HepG2 (cell line): ENCODE data around the gene CIB1. TPM values are rescaled to one million over a fixed set of nuclear protein-coding genes. Genes with fewer than 3 reads are reported as not detected.

Source experiments
- ELF4 ChIP-seq: sonication (generic); formaldehyde crosslinking; IDR thresholded peaks from 2 replicates; pipeline ENCODE4 v1.5.0; 2020; ENCODE audit warnings: missing genetic modification reagents, mild to moderate bottlenecking, moderate library complexity, borderline replicate concordance
- KAT7 ChIP-seq: IDR thresholded peaks from 2 replicates; pipeline ENCODE4 v1.6.1; 2018; ENCODE audit warnings: borderline replicate concordance, missing compliant biosample characterization
- PCBP2 ChIP-seq: fragments of 200-400 bp; formaldehyde crosslinking; optimal IDR thresholded peaks from 2 replicates; pipeline ENCODE3; 2018; ENCODE audit warnings: low read length, low read depth; ENCODE audit not compliant: poor library complexity, severe bottlenecking
- SIN3A ChIP-seq: IDR thresholded peaks from 2 replicates; pipeline ENCODE4 v1.6.1; 2011; ENCODE audit warnings: low read depth, mild to moderate bottlenecking, control low read depth, low read length, borderline replicate concordance
- ZC3H4 ChIP-seq: sonication (generic); formaldehyde crosslinking; IDR thresholded peaks from 2 replicates; pipeline ENCODE4 v1.4.0; 2020; ENCODE audit warnings: missing genetic modification reagents, borderline replicate concordance
- ZKSCAN1 ChIP-seq: fragments of 150-350 bp; IDR thresholded peaks from 2 replicates; pipeline ENCODE4 v1.6.1; 2014; ENCODE audit warnings: low read length
- ZNF205 ChIP-seq: IDR thresholded peaks from 2 replicates; pipeline ENCODE4 v1.6.1; 2018; ENCODE audit warnings: missing biosample characterization, missing genetic modification reagents
- ZNF788 ChIP-seq: sonication (generic); formaldehyde crosslinking; IDR thresholded peaks from 2 replicates; pipeline ENCODE4 v1.5.0; 2020; ENCODE audit warnings: mild to moderate bottlenecking, missing genetic modification reagents, borderline replicate concordance
- ZNF879 ChIP-seq: sonication (generic); formaldehyde crosslinking; IDR thresholded peaks from 2 replicates; pipeline ENCODE4 v1.8.1; 2023; ENCODE audit warnings: missing genetic modification reagents
- polyA plus RNA-seq, 8 experiments: library from polyadenylated mRNA; depleted of rRNA in 3 of 8; stranded (reverse) in 7 of 8; unstranded in 1 of 8; fragments of >200 nt; fragmentation: Illumina TruSeq in 4 of 8; extraction: Trizol in 4 of 8; gene quantifications; 2 replicates each; pipeline versions ENCODE4 v1.2.1 to v1.2.3, GENCODE V29; 2011 to 2016; ENCODE audit warnings: low read depth in 4 of 8, missing spikeins in 1 of 8, mixed read lengths in 1 of 8; ENCODE audit not compliant: insufficient read depth in 1 of 8
- total RNA-seq, 5 experiments: library from RNA; depleted of rRNA; stranded (reverse); fragments of >200 nt; fragmentation: Illumina TruSeq; extraction: Trizol; gene quantifications; 2 replicates each; pipeline ENCODE4 v1.2.3, GENCODE V29; 2016; ENCODE audit warnings: low read depth in 1 of 5
- TF ChIP-seq, protein P1 (sequence below): sonication (generic); formaldehyde crosslinking; IDR thresholded peaks from 2 replicates; pipeline ENCODE4 v1.4.0; 2020; ENCODE audit warnings: missing genetic modification reagents
- TF ChIP-seq, protein P2 (sequence below): sonication (generic); formaldehyde crosslinking; IDR thresholded peaks from 2 replicates; pipeline ENCODE4 v1.5.1; 2020; ENCODE audit warnings: missing genetic modification reagents, mild to moderate bottlenecking, borderline replicate concordance
- TF ChIP-seq, protein P3 (sequence below): sonication (generic); formaldehyde crosslinking; conservative IDR thresholded peaks from 2 replicates; pipeline ENCODE4 v1.5.0; 2020; ENCODE audit warnings: missing genetic modification reagents
- TF ChIP-seq, protein P4 (sequence below): sonication (generic); formaldehyde crosslinking; IDR thresholded peaks from 2 replicates; pipeline ENCODE4 v1.4.0; 2020; ENCODE audit warnings: missing genetic modification reagents, mild to moderate bottlenecking, borderline replicate concordance

Gene CIB1
- total and polyA plus RNA-seq, 2 of the 13 experiments (the other 11 are each of a cell fraction or from before 2014, with no cell fraction given): 38.7 to 72.7 TPM

DNA sequence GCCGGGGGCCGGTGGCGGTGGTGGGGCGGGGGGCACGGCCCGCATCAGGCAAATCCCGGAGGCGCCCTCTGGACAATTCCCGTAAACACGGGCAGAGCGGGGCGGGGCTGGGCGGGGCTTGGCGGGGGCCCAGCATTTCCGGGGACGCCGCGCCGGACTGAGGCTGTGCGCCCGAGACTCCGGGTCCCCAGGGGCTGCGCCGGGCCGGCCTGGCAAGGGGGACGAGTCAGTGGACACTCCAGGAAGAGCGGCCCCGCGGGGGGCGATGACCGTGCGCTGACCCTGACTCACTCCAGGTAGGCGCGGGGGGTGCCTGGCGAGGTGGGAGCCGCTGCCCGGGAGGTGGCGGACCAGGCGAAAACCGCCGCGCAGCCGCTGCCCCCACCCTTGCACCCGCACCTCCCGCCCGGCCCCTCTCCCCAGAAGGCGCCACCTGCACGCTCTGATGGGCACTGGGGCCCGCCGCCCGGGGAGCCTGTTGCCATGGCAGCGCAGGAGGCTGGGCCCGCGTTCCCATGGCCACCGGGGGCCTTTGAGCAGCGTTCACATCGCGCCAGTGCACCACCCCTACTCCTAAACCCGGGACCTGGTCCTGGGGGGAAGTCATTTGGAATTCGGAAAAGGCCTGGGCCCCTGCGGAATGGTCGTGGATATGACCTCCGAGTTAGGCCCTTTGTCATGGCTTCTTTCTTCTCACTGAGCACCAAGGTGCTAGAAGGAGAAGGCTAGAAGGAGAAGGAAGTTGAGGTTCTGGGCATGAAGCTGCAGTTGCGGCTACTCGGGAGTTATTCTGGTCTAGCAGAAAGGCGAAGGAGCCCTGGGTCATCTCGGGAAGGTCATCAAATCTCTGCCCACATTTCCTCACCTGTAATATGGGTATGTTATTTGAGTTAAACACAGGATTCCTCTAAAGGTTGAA is 48.7 kb downstream of the CIB1 start (continued):
- TF ChIP-seq, protein P1, sequence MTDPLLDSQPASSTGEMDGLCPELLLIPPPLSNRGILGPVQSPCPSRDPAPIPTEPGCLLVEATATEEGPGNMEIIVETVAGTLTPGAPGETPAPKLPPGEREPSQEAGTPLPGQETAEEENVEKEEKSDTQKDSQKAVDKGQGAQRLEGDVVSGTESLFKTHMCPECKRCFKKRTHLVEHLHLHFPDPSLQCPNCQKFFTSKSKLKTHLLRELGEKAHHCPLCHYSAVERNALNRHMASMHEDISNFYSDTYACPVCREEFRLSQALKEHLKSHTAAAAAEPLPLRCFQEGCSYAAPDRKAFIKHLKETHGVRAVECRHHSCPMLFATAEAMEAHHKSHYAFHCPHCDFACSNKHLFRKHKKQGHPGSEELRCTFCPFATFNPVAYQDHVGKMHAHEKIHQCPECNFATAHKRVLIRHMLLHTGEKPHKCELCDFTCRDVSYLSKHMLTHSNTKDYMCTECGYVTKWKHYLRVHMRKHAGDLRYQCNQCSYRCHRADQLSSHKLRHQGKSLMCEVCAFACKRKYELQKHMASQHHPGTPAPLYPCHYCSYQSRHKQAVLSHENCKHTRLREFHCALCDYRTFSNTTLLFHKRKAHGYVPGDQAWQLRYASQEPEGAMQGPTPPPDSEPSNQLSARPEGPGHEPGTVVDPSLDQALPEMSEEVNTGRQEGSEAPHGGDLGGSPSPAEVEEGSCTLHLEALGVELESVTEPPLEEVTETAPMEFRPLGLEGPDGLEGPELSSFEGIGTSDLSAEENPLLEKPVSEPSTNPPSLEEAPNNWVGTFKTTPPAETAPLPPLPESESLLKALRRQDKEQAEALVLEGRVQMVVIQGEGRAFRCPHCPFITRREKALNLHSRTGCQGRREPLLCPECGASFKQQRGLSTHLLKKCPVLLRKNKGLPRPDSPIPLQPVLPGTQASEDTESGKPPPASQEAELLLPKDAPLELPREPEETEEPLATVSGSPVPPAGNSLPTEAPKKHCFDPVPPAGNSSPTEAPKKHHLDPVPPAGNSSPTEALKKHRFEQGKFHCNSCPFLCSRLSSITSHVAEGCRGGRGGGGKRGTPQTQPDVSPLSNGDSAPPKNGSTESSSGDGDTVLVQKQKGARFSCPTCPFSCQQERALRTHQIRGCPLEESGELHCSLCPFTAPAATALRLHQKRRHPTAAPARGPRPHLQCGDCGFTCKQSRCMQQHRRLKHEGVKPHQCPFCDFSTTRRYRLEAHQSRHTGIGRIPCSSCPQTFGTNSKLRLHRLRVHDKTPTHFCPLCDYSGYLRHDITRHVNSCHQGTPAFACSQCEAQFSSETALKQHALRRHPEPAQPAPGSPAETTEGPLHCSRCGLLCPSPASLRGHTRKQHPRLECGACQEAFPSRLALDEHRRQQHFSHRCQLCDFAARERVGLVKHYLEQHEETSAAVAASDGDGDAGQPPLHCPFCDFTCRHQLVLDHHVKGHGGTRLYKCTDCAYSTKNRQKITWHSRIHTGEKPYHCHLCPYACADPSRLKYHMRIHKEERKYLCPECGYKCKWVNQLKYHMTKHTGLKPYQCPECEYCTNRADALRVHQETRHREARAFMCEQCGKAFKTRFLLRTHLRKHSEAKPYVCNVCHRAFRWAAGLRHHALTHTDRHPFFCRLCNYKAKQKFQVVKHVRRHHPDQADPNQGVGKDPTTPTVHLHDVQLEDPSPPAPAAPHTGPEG: 0 out of 2 replicates have a peak, but pooled peaks have one; percentile 57
- TF ChIP-seq, protein P2, sequence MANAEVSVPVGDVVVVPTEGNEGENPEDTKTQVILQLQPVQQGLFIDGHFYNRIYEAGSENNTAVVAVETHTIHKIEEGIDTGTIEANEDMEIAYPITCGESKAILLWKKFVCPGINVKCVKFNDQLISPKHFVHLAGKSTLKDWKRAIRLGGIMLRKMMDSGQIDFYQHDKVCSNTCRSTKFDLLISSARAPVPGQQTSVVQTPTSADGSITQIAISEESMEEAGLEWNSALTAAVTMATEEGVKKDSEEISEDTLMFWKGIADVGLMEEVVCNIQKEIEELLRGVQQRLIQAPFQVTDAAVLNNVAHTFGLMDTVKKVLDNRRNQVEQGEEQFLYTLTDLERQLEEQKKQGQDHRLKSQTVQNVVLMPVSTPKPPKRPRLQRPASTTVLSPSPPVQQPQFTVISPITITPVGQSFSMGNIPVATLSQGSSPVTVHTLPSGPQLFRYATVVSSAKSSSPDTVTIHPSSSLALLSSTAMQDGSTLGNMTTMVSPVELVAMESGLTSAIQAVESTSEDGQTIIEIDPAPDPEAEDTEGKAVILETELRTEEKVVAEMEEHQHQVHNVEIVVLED: 0 out of 2 replicates have a peak, but pooled peaks have one; percentile 34
- TF ChIP-seq PCBP2 (no peak), SIN3A (peak; percentile 46; the same call in 1 of the 2 replicates), ZKSCAN1 (no peak), ZNF879 (CRISPR knock-in tag) (peak; percentile 89; the same call in 1 of the 2 replicates), ZNF205 (0 out of 2 replicates have a peak, but pooled peaks have one; percentile 29), KAT7 (CRISPR knock-in tag) (0 out of 2 replicates have a peak, but pooled peaks have one; percentile 71), ELF4 (CRISPR knock-in tag) (0 out of 2 replicates have a peak, but pooled peaks have one; percentile 20), ZC3H4 (no peak), ZNF788 (CRISPR knock-in tag) (peak; percentile 14; the same call in 1 of the 2 replicates)
- TF ChIP-seq, protein P3, sequence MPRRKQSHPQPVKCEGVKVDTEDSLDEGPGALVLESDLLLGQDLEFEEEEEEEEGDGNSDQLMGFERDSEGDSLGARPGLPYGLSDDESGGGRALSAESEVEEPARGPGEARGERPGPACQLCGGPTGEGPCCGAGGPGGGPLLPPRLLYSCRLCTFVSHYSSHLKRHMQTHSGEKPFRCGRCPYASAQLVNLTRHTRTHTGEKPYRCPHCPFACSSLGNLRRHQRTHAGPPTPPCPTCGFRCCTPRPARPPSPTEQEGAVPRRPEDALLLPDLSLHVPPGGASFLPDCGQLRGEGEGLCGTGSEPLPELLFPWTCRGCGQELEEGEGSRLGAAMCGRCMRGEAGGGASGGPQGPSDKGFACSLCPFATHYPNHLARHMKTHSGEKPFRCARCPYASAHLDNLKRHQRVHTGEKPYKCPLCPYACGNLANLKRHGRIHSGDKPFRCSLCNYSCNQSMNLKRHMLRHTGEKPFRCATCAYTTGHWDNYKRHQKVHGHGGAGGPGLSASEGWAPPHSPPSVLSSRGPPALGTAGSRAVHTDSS (CRISPR knock-in tag): no peak
- TF ChIP-seq, protein P4, sequence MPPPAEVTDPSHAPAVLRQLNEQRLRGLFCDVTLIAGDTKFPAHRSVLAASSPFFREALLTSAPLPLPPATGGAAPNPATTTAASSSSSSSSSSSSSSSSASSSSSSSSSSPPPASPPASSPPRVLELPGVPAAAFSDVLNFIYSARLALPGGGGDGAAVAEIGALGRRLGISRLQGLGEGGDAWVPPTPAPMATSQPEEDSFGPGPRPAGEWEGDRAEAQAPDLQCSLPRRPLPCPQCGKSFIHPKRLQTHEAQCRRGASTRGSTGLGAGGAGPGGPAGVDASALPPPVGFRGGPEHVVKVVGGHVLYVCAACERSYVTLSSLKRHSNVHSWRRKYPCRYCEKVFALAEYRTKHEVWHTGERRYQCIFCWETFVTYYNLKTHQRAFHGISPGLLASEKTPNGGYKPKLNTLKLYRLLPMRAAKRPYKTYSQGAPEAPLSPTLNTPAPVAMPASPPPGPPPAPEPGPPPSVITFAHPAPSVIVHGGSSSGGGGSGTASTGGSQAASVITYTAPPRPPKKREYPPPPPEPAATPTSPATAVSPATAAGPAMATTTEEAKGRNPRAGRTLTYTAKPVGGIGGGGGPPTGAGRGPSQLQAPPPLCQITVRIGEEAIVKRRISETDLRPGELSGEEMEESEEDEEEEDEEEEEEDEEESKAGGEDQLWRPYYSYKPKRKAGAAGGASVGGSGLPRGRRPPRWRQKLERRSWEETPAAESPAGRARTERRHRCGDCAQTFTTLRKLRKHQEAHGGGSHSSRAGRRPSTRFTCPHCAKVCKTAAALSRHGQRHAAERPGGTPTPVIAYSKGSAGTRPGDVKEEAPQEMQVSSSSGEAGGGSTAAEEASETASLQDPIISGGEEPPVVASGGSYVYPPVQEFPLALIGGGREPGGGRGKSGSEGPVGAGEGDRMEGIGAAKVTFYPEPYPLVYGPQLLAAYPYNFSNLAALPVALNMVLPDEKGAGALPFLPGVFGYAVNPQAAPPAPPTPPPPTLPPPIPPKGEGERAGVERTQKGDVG: 0 out of 2 replicates have a peak, but pooled peaks have one; percentile 51
